Osteocyte (in vitro differentiated cells): ENCODE measurements around the gene ZNF579. TPM values are rescaled to one million over a fixed set of nuclear protein-coding genes. Genes with fewer than 3 reads are reported as not detected.

Experiments
- DNase-seq: peaks from one replicate; pipeline ENCODE4 v3.0.0; 2021; ENCODE audit warnings: mixed read lengths; ENCODE audit not compliant: unreplicated experiment; ENCODE audit errors: extremely low spot score
- H3K27ac Mint-ChIP-seq: one replicate; pipeline ENCODE4 v1.8.0; 2021; ENCODE audit warnings: mild to moderate bottlenecking, mixed read lengths; ENCODE audit not compliant: unreplicated experiment
- H3K27me3 Mint-ChIP-seq: one replicate; pipeline ENCODE4 v1.8.0; 2021; ENCODE audit warnings: mixed read lengths; ENCODE audit not compliant: unreplicated experiment
- H3K36me3 Mint-ChIP-seq: one replicate; pipeline ENCODE4 v1.8.0; 2021; ENCODE audit warnings: mixed read lengths; ENCODE audit not compliant: unreplicated experiment
- H3K4me1 Mint-ChIP-seq: one replicate; pipeline ENCODE4 v1.8.0; 2021; ENCODE audit warnings: mixed read lengths; ENCODE audit not compliant: unreplicated experiment
- H3K4me3 Mint-ChIP-seq: one replicate; pipeline ENCODE4 v1.8.0; 2021; ENCODE audit warnings: mild to moderate bottlenecking, moderate library complexity, mixed read lengths; ENCODE audit not compliant: unreplicated experiment
- H3K9me3 Mint-ChIP-seq: one replicate; pipeline ENCODE4 v1.8.0; 2021; ENCODE audit warnings: mixed read lengths; ENCODE audit not compliant: unreplicated experiment
- CTCF ChIP-seq: fragments of 200-600 bp; sonication (generic); IDR thresholded peaks from 2 replicates; pipeline ENCODE4 v1.5.0; 2021; ENCODE audit warnings: antibody characterized with exemption, mild to moderate bottlenecking, moderate library complexity
- total RNA-seq: library from RNA; stranded (reverse); gene quantifications from 2 replicates; pipeline ENCODE4 v1.2.1, GENCODE V29; 2021

Gene ZNF579
- total RNA-seq, 1 donor from 2014 or later = 29.2 TPM

- H3K27ac Mint-ChIP-seq = peak overlapping the region; percentile 98
- DNase-seq = no peak
- peaks cover 17% of the 10 kb centered on the region for H3K4me1 Mint-ChIP-seq
- TF ChIP-seq CTCF = no peak
- H3K27me3 Mint-ChIP-seq = no peaks in the 10 kb centered on the region
- H3K36me3 Mint-ChIP-seq = peaks cover 1% of the 10 kb centered on the region
- no peak overlapping the region for H3K4me3 Mint-ChIP-seq
- H3K9me3 Mint-ChIP-seq = no peaks in the 10 kb centered on the region
Observed at GRCh38 chr19:55623130-55623529, 42.5 kb upstream of the ZNF579 start.

GRCh38 chr19:55622242-55622969 lies 41.8 kb upstream of the ZNF579 start:
- H3K9me3 Mint-ChIP-seq = no peaks in the 10 kb centered on the region
- peaks cover 17% of the 10 kb centered on the region for H3K4me1 Mint-ChIP-seq
- DNase-seq = no peak
- H3K27me3 Mint-ChIP-seq = no peaks in the 10 kb centered on the region
- no peak overlapping the region for H3K27ac Mint-ChIP-seq
- H3K36me3 Mint-ChIP-seq = peaks cover 6% of the 10 kb centered on the region
- no peak for TF ChIP-seq CTCF
- H3K4me3 Mint-ChIP-seq = no peak overlapping the region

GRCh38 chr19:55621673-55622231 lies 41.1 kb upstream of the ZNF579 start:
- Mint-ChIP-seq H3K36me3 (peaks cover 9% of the 10 kb centered on the region), H3K27me3 (no peaks in the 10 kb centered on the region), H3K4me1 (peaks cover 17% of the 10 kb centered on the region), H3K4me3 (no peak overlapping the region), H3K27ac (no peak overlapping the region), H3K9me3 (no peaks in the 10 kb centered on the region)
- TF ChIP-seq CTCF = no peak
- no peak for DNase-seq

- no peaks in the 10 kb centered on the region for H3K27me3 Mint-ChIP-seq
- H3K27ac Mint-ChIP-seq = no peak overlapping the region
- no peak for DNase-seq
Observed at GRCh38 chr19:55621205-55621672, 40.6 kb upstream of the ZNF579 start.

More at GRCh38 chr19:55621205-55621672, 40.6 kb upstream of the ZNF579 start:
- H3K4me1 Mint-ChIP-seq = peaks cover 17% of the 10 kb centered on the region
- H3K4me3 Mint-ChIP-seq = no peak overlapping the region
- no peak for TF ChIP-seq CTCF
- H3K9me3 Mint-ChIP-seq = no peaks in the 10 kb centered on the region
- H3K36me3 Mint-ChIP-seq = peaks cover 10% of the 10 kb centered on the region
